NCI-H1048 (cell line): ENCODE measurements around the gene FUT3.
"Not testable (repeated sequence)": the region's sequence is repeated elsewhere in the genome, so short reads cannot be mapped to it uniquely, and the experiment has no call there.

Experiments used
- DNase-seq: peaks from one replicate; lab custom pipeline; 2025; lab: John Stamatoyannopoulos, UW

The FUT3 gene

DNA sequence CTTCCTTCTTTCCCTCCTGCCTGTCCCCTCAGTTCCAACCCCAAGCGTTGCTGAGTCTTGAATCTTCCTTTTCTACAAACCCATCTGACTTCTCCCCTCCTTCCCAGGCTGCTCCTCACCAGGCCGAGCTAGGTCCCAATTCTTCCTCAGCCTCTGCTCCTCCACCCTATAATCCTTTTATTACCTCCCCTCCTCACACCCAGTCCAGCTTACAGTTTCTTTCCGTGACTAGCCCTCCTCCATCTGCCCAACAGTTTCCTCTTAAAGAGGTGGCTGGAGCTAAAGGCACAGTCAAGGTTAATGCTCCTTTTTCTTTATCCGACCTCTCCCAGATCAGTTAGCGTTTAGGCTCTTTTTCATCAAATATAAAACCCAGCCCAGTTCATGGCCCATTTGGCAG lies 2.6 kb downstream of the FUT3 start:
- DNase-seq: not testable (repeated sequence)

DNA sequence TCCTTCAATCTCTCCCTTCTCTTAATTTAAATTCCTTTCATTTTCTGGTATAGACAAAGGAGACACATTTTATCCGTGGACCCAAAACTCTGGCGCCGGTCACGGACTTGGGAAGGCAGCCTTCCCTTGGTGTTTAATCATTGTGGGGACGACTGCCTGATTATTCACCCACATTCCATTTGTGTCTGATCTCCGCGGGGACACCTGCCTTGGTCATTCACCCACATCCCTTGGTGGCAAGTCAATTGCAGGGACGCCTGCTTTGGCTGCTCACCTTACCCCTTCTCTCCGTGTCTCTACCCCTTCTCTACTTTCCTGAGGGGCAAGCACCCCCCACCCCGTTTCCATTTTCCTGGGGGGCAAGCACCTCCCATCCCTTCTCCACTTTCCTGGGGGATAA lies 3.4 kb downstream of the FUT3 start:
- DNase-seq: not testable (repeated sequence)

DNA sequence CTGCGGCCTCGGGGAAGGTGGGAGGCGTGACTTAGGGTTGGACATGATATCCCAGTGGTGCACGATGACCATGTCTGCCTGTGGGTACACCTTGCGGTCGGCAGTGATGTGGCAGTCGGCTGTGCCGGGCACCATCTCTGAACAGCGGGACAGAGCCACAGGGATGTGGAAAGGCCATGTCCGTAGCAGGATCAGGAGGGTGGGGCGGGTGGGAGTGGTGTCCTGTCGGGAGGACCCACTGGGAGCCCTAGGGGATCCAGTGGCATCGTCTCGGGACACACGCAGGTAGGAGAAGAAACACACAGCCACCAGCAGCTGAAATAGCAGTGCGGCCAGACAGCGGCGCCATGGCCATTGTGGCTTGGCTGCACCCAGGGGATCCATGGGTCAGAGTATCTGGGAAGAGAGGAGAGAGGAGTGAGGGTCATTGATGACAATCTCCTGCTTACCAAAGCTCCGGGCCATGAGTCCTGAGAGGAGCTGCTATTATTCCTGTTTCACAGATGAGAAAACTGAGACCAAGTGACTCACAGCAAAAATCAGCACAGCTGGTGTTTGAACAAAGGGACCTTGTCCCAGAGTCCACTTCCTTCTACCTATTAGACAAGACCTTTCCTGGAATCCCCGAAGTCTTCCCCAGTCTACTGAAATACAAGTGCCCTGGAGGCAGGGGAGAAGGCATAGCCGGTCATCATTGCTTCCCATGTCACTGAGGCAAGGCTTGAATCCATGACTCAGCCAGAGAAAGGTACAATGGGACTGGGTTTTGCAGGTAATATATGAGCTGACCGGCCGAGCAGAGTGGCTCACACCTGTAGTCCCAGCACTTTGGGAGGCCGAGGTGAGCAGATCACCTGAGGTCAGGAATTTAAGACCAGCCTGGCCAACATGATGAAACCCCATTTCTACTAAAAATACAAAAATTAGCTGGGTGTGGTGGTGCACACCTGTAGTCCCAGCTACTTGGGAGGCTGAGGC lies 6.5 kb downstream of the FUT3 start:
- no peak for DNase-seq

DNA sequence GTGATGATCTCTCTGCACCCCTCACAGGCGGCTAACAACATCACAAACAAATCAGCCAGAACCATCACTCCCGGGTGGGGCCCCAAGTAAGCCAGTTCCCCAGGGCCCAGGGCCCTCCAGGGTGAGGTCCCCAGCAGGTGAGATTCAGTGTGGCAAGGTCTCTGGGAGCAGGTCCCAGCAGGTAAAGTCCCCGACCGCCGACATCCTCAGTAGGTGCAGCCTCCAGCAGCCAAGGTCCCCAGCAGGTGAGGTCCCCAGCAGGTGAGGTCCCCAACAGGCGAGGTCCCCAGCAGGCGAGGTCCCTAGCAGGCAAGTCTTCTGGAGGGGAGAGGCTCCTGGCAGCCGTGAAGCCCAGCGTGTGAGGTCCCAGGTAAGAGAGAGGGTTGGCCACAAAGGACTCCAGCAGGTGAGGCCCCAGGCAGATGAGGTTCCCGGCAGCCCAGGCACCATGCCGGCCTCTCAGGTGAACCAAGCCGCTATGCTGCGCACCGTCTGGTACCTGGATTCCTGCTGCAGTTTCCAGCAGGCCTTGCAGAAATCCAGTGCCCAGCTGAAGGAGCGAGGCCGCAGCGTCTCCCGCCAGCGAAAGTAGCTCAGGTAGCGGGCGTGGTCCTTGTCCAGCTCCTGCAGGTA lies 7.8 kb downstream of the FUT3 start:
- no peak for DNase-seq

DNA sequence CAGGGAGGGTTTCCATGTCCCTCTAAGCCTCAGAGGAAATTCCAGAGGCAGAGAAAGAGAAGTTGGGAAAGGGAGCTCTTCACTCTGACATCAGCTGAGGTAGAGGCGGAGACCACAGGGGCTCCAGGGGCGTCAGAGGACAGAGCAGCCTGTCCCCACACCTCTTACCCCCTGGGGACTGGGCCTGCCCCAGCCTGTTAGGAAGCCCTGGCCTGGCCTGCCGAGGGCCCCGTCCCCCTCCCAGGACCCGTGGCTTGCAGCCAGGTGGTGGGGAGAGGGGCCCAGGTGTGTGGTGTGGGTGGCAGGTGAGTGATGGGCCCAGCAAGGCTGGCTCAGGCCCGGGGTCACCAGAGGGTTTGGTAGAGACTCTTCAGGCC lies 9.5 kb downstream of the FUT3 start:
- DNase-seq: not testable (repeated sequence)

DNA sequence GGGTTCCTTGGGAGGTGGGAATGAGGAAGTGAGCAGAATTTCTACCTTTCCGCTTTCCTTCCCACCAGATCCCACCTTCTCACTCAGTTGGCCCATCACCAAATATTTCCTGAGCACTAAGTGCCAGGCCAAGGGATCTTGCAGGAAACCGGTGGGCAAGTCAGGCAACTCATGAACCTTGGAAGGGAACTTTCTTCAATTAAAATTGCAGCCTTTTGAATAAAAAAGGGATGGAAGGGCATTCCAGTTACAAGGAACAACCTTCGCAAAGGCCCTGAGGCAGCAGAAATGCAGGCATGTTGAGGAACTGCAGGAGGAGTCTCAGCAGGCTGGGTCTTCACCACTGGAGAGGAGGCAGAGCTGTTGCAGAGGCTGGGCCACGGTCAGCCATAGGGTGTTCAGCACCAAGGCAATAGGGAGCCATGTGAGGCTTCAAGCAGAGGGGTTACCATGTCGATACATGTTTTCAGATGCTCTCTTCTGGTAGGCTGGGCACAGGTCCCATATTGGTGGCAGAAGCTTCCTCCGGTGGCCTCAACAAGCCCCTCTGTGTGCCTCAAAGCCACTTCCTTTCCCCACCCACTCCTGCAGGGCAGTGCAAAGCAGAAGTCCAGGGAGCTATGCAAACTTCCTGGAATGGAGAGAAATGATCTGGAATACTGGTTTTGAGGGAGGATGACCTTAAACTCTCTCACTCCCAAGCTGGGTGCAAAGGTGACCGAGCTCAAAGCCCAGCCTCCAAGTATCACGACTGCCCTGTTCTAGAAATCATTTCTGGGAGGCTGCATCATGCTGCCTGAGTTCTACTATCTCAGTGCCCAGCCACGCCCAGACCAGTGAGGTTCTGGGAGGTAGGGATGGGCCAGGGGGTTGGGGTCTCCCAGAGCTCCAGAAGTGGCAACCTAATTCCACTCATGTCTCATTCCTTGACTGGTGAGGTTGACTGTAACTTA lies 11.9 kb downstream of the FUT3 start, which contains the start of gene FUT6:
FUT6 (minus strand) TSS at position 638 of the 953 bp plus-strand sequence. CDS start 7,135 bp downstream, outside the sequence.
- no peak for DNase-seq

DNA sequence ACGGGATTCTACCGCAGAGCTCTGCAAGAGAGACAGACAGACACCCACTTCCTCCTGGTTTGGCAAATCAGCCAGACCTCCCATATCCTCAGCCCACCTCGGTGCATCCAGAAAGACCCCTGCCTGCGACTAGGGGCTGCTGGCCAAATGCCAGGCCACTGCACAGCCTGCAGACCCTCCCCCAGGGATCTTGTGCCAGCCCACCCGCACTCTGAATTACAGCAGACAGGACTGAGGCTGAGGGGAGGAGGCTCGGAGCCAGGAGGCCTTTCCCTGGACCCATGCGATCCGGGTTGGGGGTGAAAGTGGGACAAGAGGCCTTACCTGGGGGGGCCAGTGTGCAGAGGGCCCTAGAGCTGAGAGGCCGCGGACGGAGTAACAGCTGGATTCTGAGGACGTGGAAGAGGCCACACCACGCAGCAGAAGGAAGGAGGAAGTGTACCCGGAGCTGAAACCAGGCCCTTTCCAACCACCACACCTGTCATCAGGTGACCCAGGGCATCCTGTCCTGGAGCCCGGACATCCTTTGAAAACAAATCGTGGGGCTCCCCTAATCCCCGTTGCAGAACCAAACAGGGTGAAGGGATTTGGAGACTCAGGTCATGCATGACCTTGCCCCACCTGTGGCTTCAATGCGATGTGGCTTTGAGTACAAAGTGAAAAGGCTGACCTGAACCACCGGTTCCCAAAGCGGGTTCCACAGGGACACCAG lies 12.7 kb downstream of the FUT3 start:
- DNase-seq: no peak

DNA sequence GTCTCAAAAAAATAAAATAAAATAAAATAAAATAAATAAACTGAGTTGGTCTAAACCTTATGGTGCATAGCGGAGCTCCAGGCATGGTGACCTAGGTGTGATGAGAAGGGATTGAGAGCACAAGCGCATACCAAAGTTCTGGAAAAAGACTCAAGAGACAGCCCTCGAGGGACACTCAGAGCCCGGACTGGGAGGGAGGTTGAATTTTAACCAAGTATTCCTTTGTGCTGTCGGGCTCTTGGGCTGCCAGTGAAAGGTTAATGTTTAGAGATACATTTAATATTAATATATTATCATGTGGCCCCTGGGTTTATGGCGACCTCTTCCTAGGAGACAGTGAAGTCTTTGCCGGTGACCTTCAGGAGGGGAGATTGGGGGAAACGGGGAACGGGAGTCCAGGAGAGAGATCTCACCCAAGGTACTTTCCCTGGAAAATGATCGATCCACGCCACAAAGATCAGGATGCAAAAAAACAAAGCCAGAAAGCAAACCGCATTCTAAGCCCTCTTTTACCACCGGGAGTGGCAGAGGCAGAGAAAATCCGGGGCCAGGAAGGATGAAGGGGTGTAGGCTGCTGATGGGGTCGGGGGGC lies 13.4 kb downstream of the FUT3 start:
- DNase-seq: no peak

DNA sequence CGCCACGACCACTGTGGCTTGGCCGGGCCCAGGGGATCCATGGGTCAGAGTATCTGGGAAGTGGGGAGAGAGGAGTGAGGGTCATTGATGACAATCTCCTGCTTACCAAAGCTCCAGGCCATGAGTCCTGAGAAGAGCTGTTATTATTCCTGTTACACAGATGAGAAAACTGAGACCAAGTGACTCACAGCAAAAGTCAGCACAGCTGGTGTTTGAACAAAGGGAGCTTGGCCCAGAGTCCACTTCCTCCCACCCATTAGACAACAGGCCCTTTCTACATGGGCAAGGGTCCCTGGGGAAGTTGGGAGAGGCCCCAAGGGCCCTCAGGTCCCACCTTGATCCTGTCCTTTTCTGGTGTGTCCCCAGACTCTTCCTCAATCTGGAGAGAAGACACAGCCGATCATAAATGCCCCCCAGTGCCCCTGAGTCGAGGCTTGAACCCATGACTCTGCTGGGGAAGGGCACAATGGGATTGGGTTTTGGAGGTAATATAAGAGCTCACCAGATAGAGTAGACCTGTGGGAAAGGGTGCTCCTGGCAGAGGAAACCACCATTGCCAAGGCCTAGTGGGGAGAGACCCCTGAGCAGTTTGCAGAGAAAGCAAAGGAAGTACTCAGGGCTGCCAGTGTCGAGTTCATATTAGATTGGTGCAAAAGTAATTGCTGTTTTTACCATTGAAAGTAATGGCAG lies 18.6 kb downstream of the FUT3 start:
- DNase-seq: no peak

DNA sequence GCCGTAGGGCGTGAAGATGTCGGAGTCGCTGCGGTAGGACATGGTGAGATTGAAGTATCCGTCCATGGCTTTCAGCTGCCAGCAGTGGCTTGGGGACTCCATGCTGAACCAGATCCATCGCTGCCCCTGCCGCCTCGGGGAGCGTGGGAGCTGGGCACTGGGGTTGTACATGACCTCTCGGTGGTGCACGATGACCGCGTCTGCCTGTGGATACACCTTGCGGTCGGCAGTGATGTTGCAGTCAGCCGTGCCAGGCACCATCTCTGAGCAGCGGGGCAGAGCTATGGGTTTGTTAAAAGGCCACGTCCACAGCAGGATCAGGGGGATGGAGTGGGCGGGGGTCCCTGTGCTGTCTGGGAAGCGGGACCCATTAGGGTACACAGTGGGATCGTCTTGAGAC lies 19.2 kb downstream of the FUT3 start:
- no peak for DNase-seq

DNA sequence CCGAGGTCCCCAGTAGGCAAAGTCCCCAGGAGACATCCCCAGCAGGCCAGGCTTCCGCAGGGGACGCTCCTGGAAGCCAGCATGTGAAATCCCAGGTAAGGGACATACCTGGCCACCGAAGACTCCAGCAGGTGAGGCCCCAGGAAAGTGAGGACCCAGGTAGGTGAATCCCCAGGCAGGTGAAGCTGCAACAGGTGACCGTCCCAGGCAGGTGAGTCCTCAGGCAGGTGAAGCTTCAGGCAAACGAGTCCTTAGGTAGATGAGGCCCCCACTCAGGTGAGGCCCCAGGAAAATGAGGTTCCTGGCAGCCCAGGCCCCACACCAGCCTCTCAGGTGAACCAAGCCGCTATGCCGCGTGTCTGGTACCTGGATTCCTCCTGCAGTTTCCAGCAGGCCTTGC lies 20.1 kb downstream of the FUT3 start:
- DNase-seq: no peak

DNA sequence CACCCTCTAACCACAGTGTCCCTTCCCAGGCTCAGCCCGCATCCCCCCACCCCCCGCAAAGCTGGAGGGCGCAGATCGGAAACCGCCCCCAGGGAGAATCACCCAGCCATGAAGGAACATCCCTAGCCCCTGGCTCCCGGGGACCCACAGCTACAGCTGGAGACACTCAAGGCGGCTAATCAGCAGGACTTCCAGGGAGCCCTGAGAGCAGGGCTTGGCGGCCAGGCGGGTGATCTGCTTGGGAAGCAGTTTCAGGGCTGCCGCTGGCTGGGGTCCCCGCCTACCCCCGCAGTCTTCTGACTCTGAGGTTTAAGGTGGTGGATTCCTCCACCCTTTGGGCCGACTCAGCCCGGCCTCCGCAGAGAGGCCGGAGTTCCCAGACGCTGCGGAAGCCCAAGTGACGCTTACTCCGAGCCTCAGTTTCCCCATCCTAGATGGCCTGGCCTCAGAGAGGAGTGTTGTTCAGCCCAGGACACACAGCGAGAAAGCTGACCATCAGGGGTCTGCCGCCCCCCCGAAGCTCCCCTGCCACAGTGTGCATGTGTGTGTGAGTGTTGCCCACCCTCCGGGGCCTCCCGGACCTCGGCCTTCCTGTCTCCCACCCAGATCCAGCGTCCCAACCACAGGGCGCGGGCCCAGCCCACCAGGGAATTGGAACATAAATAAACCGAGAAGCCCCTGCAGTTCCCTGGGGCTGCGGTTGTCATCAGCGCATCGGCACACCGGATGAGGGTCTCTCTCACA lies 21.5 kb downstream of the FUT3 start:
- no peak for DNase-seq

DNA sequence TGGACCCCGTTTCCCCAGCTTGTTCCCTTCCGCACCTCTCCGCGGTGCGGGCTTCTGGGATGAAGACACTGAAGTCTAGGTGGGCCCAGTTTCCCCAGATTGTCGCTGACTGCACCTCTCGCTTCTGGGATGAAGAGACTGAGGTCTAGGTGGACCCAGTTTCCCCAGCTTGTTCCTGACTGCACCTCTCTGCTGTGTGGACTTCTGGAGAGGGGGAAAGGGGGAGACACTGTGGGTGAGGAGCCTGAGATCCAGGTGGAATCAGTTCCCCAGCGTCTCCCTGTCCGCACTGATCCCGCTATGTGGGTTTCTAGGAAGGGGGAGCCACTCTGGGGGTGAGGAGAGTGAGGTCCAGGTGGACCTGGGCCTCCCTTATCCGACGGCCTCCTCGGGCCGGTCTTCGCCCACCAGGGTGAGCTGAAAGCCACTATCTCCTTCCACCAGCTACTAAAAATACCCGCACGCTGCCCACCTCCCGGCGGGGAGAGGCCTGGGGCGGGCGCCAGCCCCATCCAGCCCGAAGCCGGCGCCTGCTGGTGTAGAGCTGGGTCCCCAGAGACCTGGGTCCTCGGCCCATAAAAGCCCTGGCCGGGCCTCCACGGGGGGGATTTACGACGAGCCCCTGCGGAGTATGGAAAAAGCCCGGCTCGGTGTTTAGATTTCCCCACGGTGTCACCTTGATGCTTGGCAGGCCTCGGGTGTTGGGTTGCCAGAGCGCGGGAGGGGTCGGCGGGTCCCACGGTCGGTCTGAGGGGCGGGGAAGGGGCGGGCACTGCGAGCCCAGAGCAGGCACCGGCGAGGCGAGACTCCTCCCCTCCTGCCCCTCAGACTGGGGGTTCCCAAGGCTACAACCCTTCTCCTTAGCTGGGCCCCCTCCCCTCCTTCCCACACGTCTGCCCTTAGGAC lies 22.3 kb downstream of the FUT3 start:
- DNase-seq: no peak

DNA sequence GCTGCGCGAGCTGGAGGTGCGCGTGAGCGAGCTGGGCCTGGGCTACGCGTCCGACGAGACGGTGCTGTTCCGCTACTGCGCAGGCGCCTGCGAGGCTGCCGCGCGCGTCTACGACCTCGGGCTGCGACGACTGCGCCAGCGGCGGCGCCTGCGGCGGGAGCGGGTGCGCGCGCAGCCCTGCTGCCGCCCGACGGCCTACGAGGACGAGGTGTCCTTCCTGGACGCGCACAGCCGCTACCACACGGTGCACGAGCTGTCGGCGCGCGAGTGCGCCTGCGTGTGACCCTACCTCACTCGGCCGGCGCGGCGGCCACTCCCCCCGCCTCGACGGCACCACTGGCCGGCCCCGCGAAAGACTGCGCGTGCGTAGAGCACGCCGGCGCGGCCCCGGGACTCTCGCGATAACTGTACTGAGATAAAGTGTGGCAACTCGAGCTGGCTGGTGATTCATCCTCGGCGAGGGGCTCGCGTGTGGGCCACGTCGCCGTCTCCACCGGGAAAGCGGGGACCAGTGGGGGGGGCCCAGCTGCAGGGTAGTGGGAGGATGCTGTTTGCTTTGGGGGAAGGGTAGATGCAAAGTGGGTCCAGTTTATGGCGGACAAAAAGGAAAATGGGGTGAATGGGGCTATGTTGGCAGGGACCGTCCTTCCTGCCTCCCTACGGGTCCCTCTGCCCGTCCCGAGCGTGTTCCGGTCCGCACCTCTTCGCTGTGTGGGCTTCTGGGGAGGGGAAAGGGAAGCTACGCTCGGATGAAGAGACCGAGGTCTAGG lies 23.2 kb downstream of the FUT3 start:
- DNase-seq: peak; percentile 69

DNA sequence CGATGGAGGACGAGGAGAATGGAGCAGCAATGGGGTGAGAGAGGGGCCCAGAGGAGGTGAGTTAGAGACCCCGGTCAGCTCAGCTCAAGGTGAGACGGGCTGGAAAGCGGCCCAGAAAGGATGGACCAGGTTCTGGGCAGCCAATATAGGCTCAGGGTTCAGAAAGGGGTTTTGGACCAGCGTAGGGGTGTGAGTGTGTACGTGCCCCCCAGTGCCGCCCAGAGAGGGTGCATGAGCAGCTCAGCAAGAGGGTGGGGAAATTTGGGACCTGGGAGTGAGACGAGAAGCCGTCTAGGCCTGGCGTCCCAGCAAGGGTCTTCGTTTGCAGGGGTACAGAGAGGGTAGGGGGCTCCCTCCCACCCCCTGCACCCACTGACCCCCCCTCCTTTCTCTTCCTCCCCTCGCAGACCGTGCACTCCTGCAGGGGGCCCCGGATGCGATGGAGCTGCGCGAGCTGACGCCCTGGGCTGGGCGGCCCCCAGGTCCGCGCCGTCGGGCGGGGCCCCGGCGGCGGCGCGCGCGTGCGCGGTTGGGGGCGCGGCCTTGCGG lies 23.8 kb downstream of the FUT3 start:
- no peak for DNase-seq

DNA sequence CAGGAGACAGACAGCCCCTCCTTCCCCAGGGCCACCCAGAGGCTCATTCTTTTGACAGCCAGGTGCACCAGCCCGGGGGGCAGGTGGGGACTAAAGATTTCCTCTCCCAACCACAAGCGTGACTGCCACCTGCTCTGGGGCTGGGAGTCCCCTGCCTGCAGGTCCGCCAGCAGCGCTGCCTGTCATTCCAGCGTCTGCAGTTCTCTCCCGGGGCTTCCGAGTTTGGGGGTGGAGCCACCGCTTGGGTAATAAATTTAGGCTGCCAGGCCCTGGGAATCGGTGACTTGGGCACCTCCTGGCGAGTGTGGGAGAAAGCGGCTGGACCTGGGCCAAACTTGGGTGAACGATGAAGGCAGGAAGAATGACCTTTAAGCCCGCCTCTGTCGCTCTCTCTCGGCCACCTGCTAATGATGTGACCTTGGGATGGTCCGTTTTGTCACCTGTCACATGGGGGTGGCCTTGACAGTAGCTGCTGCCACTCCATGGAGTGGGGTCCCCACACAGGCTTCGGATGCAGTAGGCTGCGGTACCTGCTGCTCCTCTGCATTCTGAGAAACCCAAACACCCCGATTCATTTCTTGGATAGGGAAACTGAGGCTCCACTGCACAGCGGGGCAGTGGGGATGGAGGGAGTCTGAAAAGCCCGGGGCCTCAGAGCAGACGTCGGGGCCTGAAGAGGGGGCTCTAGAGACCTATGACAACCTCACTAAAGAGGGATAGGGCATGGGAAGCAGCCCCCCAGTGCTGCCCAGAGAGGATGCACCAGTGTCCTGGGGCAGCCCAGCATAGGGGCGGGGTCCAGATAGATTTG lies 24.5 kb downstream of the FUT3 start:
- no peak for DNase-seq

DNA sequence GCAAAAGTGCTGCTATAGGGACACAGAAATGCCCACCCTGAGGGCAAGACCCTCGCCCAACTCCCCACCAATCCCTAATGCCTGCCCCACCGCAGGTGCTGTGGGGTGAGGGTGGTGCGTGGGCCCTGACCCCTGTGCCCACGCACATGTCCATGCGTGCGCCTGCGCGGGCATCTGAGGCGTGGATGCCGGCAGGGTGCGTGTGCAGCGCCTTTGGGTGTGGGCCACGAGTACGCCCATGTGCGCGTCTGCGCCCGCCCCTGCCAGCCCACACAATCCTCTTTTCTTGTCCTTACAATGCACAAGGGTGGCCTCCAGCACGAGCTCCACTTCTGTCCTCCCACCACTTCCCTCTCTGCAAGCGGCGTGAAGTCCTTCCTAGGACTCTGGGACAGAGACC lies 26.1 kb downstream of the FUT3 start:
- no peak for DNase-seq
